Midbrain (tissue), 1 donor: Measurements from ENCODE around the gene NR1I2.

Source experiments
- DNase-seq: peaks from one replicate; lab custom pipeline; 2025; lab: John Stamatoyannopoulos, UW

Gene NR1I2

GRCh38 chr3:119781330-119782198 lies at the start of gene NR1I2:
TSS of gene NR1I2 (plus strand) at chr3:119782101.
- DNase-seq, result no peak

GRCh38 chr3:119733812-119734211 lies 48.1 kb upstream of the NR1I2 start:
- DNase-seq, result no peak

- no peak for DNase-seq
These were observed 43.2 kb upstream of the NR1I2 start for GRCh38 chr3:119738741-119739140.

- no peak for DNase-seq
These were observed 40.0 kb upstream of the NR1I2 start for GRCh38 chr3:119741657-119742590.

- DNase-seq, result no peak
These were observed 38.0 kb upstream of the NR1I2 start for GRCh38 chr3:119743921-119744320.

GRCh38 chr3:119745942-119746341 lies 36.0 kb upstream of the NR1I2 start:
- DNase-seq, result no peak

GRCh38 chr3:119746423-119746822 lies 35.5 kb upstream of the NR1I2 start:
- DNase-seq, result no peak

- DNase-seq, result no peak
These were observed 34.5 kb upstream of the NR1I2 start for GRCh38 chr3:119747357-119747756.

- DNase-seq, result no peak
These were observed 32.9 kb upstream of the NR1I2 start for GRCh38 chr3:119748991-119749390.

GRCh38 chr3:119751423-119751822 lies 30.5 kb upstream of the NR1I2 start:
- no peak for DNase-seq

GRCh38 chr3:119759962-119760361 lies 21.9 kb upstream of the NR1I2 start:
- no peak for DNase-seq

- DNase-seq, result no peak
These were observed 19.0 kb upstream of the NR1I2 start for GRCh38 chr3:119762876-119763275.

- no peak for DNase-seq
These were observed 18.4 kb upstream of the NR1I2 start for GRCh38 chr3:119763466-119763865.

- DNase-seq, result no peak
These were observed 16.7 kb upstream of the NR1I2 start for GRCh38 chr3:119765239-119765638.

- DNase-seq, result no peak
These were observed 13.8 kb upstream of the NR1I2 start for GRCh38 chr3:119767936-119768601.

- DNase-seq, result no peak
These were observed 13.1 kb upstream of the NR1I2 start for GRCh38 chr3:119768668-119769393.

GRCh38 chr3:119769394-119770149 lies 12.3 kb upstream of the NR1I2 start:
- DNase-seq, result no peak

- DNase-seq, result peak; percentile 5
These were observed 7.5 kb upstream of the NR1I2 start for GRCh38 chr3:119774444-119774843.

GRCh38 chr3:119776304-119776703 lies 5.6 kb upstream of the NR1I2 start:
- DNase-seq, result no peak

- DNase-seq, result no peak
These were observed 3.7 kb upstream of the NR1I2 start for GRCh38 chr3:119778176-119778575.

GRCh38 chr3:119778811-119779210 lies 3.1 kb upstream of the NR1I2 start:
- no peak for DNase-seq
